ENCODE results near the gene CA4.
"Not testable (repeated sequence)": the region's sequence is repeated elsewhere in the genome, so short reads cannot be mapped to it uniquely, and the experiment has no call there.

Gene CA4

DNA sequence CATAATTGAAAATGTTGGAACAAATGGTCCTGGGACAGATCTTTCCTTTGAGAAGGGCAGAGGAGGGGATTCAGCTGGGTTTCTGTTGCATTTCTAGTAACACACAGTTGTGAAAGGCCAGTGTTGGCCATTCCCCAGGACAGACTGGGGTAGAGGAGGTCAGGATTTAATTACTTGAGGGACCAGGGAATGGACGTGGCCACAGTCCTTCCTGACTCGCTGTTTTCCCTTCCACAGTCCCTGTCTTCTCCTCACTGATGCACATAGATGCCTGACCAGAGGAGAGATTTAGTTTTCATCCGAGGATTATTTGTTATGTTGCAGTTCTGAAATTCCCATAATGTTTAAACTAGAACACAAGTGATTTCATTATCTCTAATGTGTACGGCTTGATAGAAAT is 45.8 kb upstream of the CA4 start:
- H3K79me2 ChIP-seq (ENCODE audit: insufficient read depth, low read length) = no peaks in the 10 kb centered on the region
- no peaks in the 10 kb centered on the region for H3K9me2 ChIP-seq (ENCODE audit: low read depth, low read length)
- peaks cover 23% of the 10 kb centered on the region for H3K4me1 ChIP-seq (ENCODE audit: insufficient read depth, low read length, severe bottlenecking)
- H3K27me3 ChIP-seq (ENCODE audit: insufficient read depth, low read length) = no peaks in the 10 kb centered on the region
- TF ChIP-seq, protein P1, sequence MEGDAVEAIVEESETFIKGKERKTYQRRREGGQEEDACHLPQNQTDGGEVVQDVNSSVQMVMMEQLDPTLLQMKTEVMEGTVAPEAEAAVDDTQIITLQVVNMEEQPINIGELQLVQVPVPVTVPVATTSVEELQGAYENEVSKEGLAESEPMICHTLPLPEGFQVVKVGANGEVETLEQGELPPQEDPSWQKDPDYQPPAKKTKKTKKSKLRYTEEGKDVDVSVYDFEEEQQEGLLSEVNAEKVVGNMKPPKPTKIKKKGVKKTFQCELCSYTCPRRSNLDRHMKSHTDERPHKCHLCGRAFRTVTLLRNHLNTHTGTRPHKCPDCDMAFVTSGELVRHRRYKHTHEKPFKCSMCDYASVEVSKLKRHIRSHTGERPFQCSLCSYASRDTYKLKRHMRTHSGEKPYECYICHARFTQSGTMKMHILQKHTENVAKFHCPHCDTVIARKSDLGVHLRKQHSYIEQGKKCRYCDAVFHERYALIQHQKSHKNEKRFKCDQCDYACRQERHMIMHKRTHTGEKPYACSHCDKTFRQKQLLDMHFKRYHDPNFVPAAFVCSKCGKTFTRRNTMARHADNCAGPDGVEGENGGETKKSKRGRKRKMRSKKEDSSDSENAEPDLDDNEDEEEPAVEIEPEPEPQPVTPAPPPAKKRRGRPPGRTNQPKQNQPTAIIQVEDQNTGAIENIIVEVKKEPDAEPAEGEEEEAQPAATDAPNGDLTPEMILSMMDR (IDR thresholded peaks at IDR 0.05; ENCODE audit: low read length) = no peak
- TF ChIP-seq EZH2 (IDR thresholded peaks at IDR 0.05; ENCODE audit: borderline replicate concordance, low read length) = no peak
- no peak overlapping the region for H2AFZ ChIP-seq (ENCODE audit: low read length)
- no peak overlapping the region for H3K4me3 ChIP-seq (ENCODE audit: low read depth, low read length, poor library complexity, severe bottlenecking)
- no peaks in the 10 kb centered on the region for H4K20me1 ChIP-seq (ENCODE audit: insufficient read depth, low read length)
- H3F3A ChIP-seq (ENCODE audit: insufficient read depth, low read length) = no peaks in the 10 kb centered on the region
- H3K9me3 ChIP-seq (ENCODE audit: low read length) = no peaks in the 10 kb centered on the region
- no peak overlapping the region for H3K9ac ChIP-seq (ENCODE audit: low read length)
- no peak overlapping the region for H3K4me2 ChIP-seq (ENCODE audit: low read length)
- no peaks in the 10 kb centered on the region for H3K36me3 ChIP-seq (ENCODE audit: insufficient read depth, low read length)
- H3K27ac ChIP-seq (ENCODE audit: low read depth, low read length, poor library complexity, severe bottlenecking) = no peak overlapping the region

DNA sequence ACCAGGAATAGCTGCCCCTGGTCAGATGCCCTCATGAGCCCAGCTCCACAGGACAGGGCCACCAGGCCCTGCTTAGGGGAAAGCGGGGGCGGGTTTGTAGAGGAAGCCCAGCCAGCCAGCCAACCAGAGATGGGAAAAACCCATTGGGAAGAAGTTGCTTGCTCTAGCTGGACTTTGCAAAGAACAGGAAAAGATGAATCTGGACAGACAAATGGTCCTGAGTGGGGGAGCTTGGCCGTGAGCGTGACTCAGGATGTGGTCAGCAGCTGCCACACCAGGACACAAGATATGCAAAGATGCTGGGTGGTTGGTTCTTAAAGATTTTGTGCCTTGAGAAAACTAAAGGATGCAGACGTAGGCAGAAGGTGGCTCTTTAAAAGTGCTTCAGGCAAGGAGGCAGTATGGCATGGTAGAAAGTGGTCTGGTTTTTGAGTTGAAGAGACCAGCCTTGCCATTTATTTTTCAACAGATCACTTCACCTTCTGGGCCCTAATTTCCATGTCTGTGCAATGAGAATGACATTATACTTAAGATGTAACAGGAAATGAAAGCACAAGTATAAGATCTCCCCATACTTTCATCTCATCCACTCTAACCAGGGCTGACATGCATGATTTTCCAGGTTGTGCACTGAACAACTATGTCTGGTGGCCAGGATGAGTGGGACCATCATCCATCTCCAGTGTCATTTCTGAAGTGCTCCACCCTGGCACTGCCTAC is 43.3 kb upstream of the CA4 start:
- no peaks in the 10 kb centered on the region for H3K9me3 ChIP-seq (ENCODE audit: low read length)
- no peaks in the 10 kb centered on the region for H3K27me3 ChIP-seq (ENCODE audit: insufficient read depth, low read length)
- H4K20me1 ChIP-seq (ENCODE audit: insufficient read depth, low read length) = no peaks in the 10 kb centered on the region
- TF ChIP-seq, protein P1 (IDR thresholded peaks at IDR 0.05; ENCODE audit: low read length) = no peak
- TF ChIP-seq EZH2 (IDR thresholded peaks at IDR 0.05; ENCODE audit: borderline replicate concordance, low read length) = no peak
- H3K4me1 ChIP-seq (ENCODE audit: insufficient read depth, low read length, severe bottlenecking) = peaks cover 23% of the 10 kb centered on the region
- no peak overlapping the region for H3K4me2 ChIP-seq (ENCODE audit: low read length)
- no peak overlapping the region for H3K4me3 ChIP-seq (ENCODE audit: low read depth, low read length, poor library complexity, severe bottlenecking)
- H3K27ac ChIP-seq (ENCODE audit: low read depth, low read length, poor library complexity, severe bottlenecking) = no peak overlapping the region
- H3K9me2 ChIP-seq (ENCODE audit: low read depth, low read length) = no peaks in the 10 kb centered on the region
- H2AFZ ChIP-seq (ENCODE audit: low read length) = no peak overlapping the region
- H3K79me2 ChIP-seq (ENCODE audit: insufficient read depth, low read length) = no peaks in the 10 kb centered on the region
- H3K9ac ChIP-seq (ENCODE audit: low read length) = no peak overlapping the region
- H3K36me3 ChIP-seq (ENCODE audit: insufficient read depth, low read length) = no peaks in the 10 kb centered on the region
- H3F3A ChIP-seq (ENCODE audit: insufficient read depth, low read length) = no peaks in the 10 kb centered on the region

DNA sequence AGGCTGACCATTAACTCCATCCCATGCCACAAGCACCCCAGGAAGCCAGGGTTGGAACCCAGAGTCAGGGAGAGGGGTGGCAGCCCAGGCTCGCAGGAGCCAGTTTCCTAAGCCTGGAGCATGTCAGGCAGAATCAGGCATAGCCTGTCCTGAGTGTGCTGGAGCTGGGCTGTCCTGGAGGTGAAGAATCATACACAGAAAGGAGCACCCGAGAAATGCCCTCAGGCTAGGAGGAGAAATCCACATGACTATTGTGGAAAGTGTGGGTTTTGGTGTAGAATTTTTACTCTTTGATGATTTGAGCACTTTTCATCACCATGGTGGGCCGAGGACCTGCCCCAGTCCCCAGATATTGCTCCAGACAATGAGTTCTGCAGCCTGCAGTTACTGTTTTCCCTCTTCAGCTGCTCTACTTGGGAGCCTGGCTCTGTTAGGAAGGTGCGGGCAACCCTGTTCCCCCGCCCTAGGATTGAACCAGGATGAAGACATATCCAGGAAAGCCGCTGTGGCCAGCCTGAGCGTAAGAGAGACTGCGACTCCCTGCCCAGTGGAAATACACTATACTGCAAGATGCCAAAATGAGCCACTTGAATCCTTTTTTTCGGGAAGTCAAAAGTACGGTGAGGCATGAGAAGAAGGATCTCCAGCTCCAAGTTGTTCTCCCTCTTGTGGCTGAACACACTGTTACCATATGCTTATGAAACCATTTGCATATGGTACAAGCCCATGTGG is 42.1 kb upstream of the CA4 start:
- H3K9ac ChIP-seq (ENCODE audit: low read length) = no peak overlapping the region
- H2AFZ ChIP-seq (ENCODE audit: low read length) = no peak overlapping the region
- H3K4me1 ChIP-seq (ENCODE audit: insufficient read depth, low read length, severe bottlenecking) = peaks cover 13% of the 10 kb centered on the region

DNA sequence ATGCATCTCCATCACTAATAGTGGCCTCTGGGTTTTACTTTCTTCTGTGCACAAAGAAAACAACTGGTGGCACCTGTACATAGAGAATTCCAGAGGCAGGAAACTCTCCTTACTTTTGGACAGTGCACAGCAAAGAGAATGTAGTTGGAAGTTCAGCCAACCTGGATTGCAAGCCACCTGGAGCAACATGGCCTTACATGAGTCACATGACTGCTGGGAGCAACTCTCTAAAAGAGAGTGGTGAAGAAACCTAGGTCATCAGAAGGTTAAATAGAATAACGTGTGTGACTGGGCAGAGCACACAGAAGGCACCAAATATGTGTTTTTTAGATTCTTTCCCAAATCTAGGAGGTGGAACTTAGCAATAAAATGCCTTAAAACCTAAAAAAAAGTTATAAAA is 41.5 kb upstream of the CA4 start:
- H3K9ac ChIP-seq (ENCODE audit: low read length); H3F3A ChIP-seq (ENCODE audit: insufficient read depth, low read length); H4K20me1 ChIP-seq (ENCODE audit: insufficient read depth, low read length); H3K79me2 ChIP-seq (ENCODE audit: insufficient read depth, low read length); H3K4me3 ChIP-seq (ENCODE audit: low read depth, low read length, poor library complexity, severe bottlenecking); H3K36me3 ChIP-seq (ENCODE audit: insufficient read depth, low read length); H3K4me2 ChIP-seq (ENCODE audit: low read length); H3K9me3 ChIP-seq (ENCODE audit: low read length); H3K27me3 ChIP-seq (ENCODE audit: insufficient read depth, low read length); H3K9me2 ChIP-seq (ENCODE audit: low read depth, low read length); H3K27ac ChIP-seq (ENCODE audit: low read depth, low read length, poor library complexity, severe bottlenecking); H2AFZ ChIP-seq (ENCODE audit: low read length): not testable (repeated sequence)
- peaks cover 11% of the 10 kb centered on the region for H3K4me1 ChIP-seq (ENCODE audit: insufficient read depth, low read length, severe bottlenecking)

More for the DNA sequence above, 42.1 kb upstream of the CA4 start:
- Histone ChIP-seq H3K4me2 (ENCODE audit: low read length) (no peak overlapping the region), H4K20me1 (ENCODE audit: insufficient read depth, low read length) (no peaks in the 10 kb centered on the region), H3K9me2 (ENCODE audit: low read depth, low read length) (no peaks in the 10 kb centered on the region), H3K9me3 (ENCODE audit: low read length) (no peaks in the 10 kb centered on the region), H3K27ac (ENCODE audit: low read depth, low read length, poor library complexity, severe bottlenecking) (no peak overlapping the region), H3F3A (ENCODE audit: insufficient read depth, low read length) (no peaks in the 10 kb centered on the region), H3K4me3 (ENCODE audit: low read depth, low read length, poor library complexity, severe bottlenecking) (no peak overlapping the region), H3K27me3 (ENCODE audit: insufficient read depth, low read length) (no peaks in the 10 kb centered on the region), H3K79me2 (ENCODE audit: insufficient read depth, low read length) (no peaks in the 10 kb centered on the region), H3K36me3 (ENCODE audit: insufficient read depth, low read length) (no peaks in the 10 kb centered on the region)
- TF ChIP-seq, protein P1 (IDR thresholded peaks at IDR 0.05; ENCODE audit: low read length) = peak; percentile 9; the same call in 1 of the 2 replicates
- no peak for TF ChIP-seq EZH2 (IDR thresholded peaks at IDR 0.05; ENCODE audit: borderline replicate concordance, low read length)
